ENCODE results near the gene SH2D3A. TPM values are rescaled to one million over a fixed set of nuclear protein-coding genes. Genes with fewer than 3 reads are reported as not detected.

SH2D3A gene
- total and polyA plus RNA-seq, 2 of the 4 experiments (the other 2 are of a cell fraction), result under 0.01 to 0.09 TPM

DNA sequence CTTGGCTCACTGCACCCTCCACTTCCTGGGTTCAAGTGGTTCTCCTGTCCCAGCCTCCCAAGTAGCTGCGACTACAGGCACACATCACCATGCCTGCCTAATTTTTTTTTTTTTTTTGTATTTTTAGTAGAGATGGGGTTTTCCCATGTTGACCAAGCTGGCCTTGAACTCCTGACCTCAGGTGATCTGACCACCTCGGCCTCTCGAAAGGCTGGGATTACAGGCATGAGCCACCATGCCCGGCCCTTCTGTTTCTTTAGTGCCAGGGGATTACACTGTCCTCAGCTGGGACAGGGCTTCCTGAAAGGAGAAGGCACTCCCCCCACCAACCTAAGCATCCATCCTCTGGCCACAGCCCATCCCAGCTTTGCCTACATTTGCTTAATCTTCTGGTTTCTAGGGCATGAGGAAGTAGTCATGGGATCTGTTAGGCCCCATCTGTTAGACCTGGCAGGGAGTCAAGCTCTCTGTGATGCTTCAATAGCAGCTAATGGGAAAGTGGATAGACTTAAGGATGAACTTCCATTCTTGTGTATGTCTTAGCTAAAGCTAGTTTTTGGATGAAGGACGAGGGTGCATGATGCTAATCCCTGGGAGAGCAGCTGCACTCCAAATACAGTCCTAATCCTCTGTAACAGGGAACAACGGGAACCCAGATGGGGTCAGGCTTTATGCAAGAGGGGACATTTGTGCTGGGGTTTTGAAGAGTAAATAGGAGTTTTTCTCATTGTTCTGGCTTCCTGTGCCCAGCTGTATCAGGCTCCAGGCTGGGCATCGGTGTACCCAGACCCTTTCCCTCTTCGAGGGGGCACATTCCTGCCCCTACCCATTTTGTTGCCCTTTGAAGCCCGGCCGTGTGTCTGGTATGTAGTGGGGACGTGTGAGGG is 7.8 kb upstream of the SH2D3A start:
- DNase-seq (no peak), ATAC-seq (ENCODE audit: low read depth) (no peak)
- no peak overlapping the region for H2BK5ac ChIP-seq (ENCODE audit: low read depth, low read length, poor library complexity, severe bottlenecking)
- no peak overlapping the region for H3K4me2 ChIP-seq (ENCODE audit: low read depth, low read length)
- H3K4me1 ChIP-seq (ENCODE audit: control insufficient read depth, insufficient read depth, low read length), result no peaks in the 10 kb centered on the region
- in situ Hi-C loops (cut with MboI; ENCODE audit: low sequenced_read_pairs) (no loop called here), intact Hi-C loops (cut with micrococcal nuclease) (no loop called here), dilution Hi-C loops (cut with HindIII; ENCODE audit: low sequenced_read_pairs, unreplicated experiment) (no loop called here)
- no peaks in the 10 kb centered on the region for H4K20me1 ChIP-seq (ENCODE audit: insufficient read depth, low read length)
- no peaks in the 10 kb centered on the region for H3K9me1 ChIP-seq (ENCODE audit: insufficient read depth, low read length)
- no peak overlapping the region for H3K18ac ChIP-seq (ENCODE audit: low read depth, low read length)
- no peak overlapping the region for H2AK9ac ChIP-seq (replicated peaks; ENCODE audit: low read depth, low read length, poor library complexity)
- H2BK120ac ChIP-seq (ENCODE audit: low read depth, low read length), result no peak overlapping the region
- no peak overlapping the region for H3K9ac ChIP-seq (ENCODE audit: low read depth, low read length)
- H3K27me3 ChIP-seq (ENCODE audit: control insufficient read depth, insufficient read depth, low read length), result no peaks in the 10 kb centered on the region
- no peak overlapping the region for H3K56ac ChIP-seq (ENCODE audit: extremely low read depth, insufficient read depth, low read length)
- H4K5ac ChIP-seq (ENCODE audit: low read depth, low read length), result no peak overlapping the region
- no peak overlapping the region for H2AK5ac ChIP-seq (ENCODE audit: low read depth, low read length)
- 40% methylated on average over 1 of the region's 11 CpGs; no CpG with 5 or more reads in 1 of the 2 experiments for WGBS, 2 experiments (ENCODE audit: extremely low coverage in 2 of 2, insufficient read length in 1 of 2)
- CTCF ChIA-PET, result no interaction called here
- no peak overlapping the region for H2BK15ac ChIP-seq (ENCODE audit: low read depth, low read length)
- H3K79me1 ChIP-seq (ENCODE audit: low read depth in 1 of 2, low read length in 2 of 2), result no peaks in the 10 kb centered on the region
- H4K8ac ChIP-seq (ENCODE audit: low read depth in 2 of 2, low read length in 2 of 2), result no peak overlapping the region
- H3K27ac ChIP-seq (ENCODE audit: insufficient read depth, low read length), result no peak overlapping the region
- no peak overlapping the region for H3K4me3 ChIP-seq (ENCODE audit: insufficient read depth, low read depth, low read length)
- no peak overlapping the region for H2AFZ ChIP-seq (replicated peaks; ENCODE audit: low read length, poor library complexity)
- no peak overlapping the region for H4K91ac ChIP-seq (ENCODE audit: insufficient read depth, low read depth, low read length)
- no peak overlapping the region for H3K4ac ChIP-seq (ENCODE audit: low read depth, low read length)
- POLR2A ChIA-PET (ENCODE audit: unreplicated experiment), result no interaction called here
- BruUV-seq (replicated peaks), result no TSS peak
- H3K36me3 ChIP-seq (ENCODE audit: control insufficient read depth, insufficient read depth, low read length), result no peaks in the 10 kb centered on the region
- no peak overlapping the region for H3K14ac ChIP-seq (replicated peaks; ENCODE audit: low read depth, low read length)
- no peaks in the 10 kb centered on the region for H3K9me3 ChIP-seq (ENCODE audit: control insufficient read depth, insufficient read depth, low read length)
- H3K23ac ChIP-seq (ENCODE audit: low read depth, low read length), result no peak overlapping the region
- H2BK20ac ChIP-seq (ENCODE audit: low read depth, low read length), result no peak overlapping the region
- TF ChIP-seq, protein P1, sequence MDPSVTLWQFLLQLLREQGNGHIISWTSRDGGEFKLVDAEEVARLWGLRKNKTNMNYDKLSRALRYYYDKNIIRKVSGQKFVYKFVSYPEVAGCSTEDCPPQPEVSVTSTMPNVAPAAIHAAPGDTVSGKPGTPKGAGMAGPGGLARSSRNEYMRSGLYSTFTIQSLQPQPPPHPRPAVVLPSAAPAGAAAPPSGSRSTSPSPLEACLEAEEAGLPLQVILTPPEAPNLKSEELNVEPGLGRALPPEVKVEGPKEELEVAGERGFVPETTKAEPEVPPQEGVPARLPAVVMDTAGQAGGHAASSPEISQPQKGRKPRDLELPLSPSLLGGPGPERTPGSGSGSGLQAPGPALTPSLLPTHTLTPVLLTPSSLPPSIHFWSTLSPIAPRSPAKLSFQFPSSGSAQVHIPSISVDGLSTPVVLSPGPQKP (IDR thresholded peaks at IDR 0.05; ENCODE audit: borderline replicate concordance, low read depth, low read length), result no peak
- TF ChIP-seq RAD21 (IDR thresholded peaks at IDR 0.05; ENCODE audit: low read length) (no peak), CEBPB (IDR thresholded peaks at IDR 0.05; ENCODE audit: low read depth, low read length) (no peak), POLR2A (IDR thresholded peaks at IDR 0.05; ENCODE audit: low read depth, low read length) (no peak), BHLHE40 (IDR thresholded peaks at IDR 0.05; ENCODE audit: low read depth, low read length) (no peak), CHD1 (IDR thresholded peaks at IDR 0.05; ENCODE audit: low read depth, low read length) (no peak), RFX5 (IDR thresholded peaks at IDR 0.05; ENCODE audit: low read depth, low read length) (no peak), NFE2L2 (IDR thresholded peaks at IDR 0.05; ENCODE audit: low read depth, low read length) (no peak), FOS (IDR thresholded peaks at IDR 0.05; ENCODE audit: low read depth, low read length) (no peak), MAFK (IDR thresholded peaks at IDR 0.05; ENCODE audit: low read depth, low read length) (no peak), MAZ (IDR thresholded peaks at IDR 0.05; ENCODE audit: borderline replicate concordance, low read depth, low read length) (no peak), MXI1 (IDR thresholded peaks at IDR 0.05; ENCODE audit: borderline replicate concordance, low read depth, low read length) (no peak), SMC3 (IDR thresholded peaks at IDR 0.05; ENCODE audit: low read depth, low read length) (no peak)
- TF ChIP-seq, protein P2, sequence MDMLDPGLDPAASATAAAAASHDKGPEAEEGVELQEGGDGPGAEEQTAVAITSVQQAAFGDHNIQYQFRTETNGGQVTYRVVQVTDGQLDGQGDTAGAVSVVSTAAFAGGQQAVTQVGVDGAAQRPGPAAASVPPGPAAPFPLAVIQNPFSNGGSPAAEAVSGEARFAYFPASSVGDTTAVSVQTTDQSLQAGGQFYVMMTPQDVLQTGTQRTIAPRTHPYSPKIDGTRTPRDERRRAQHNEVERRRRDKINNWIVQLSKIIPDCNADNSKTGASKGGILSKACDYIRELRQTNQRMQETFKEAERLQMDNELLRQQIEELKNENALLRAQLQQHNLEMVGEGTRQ (IDR thresholded peaks at IDR 0.05; ENCODE audit: low read depth, low read length), result no peak
- TF ChIP-seq, protein P3, sequence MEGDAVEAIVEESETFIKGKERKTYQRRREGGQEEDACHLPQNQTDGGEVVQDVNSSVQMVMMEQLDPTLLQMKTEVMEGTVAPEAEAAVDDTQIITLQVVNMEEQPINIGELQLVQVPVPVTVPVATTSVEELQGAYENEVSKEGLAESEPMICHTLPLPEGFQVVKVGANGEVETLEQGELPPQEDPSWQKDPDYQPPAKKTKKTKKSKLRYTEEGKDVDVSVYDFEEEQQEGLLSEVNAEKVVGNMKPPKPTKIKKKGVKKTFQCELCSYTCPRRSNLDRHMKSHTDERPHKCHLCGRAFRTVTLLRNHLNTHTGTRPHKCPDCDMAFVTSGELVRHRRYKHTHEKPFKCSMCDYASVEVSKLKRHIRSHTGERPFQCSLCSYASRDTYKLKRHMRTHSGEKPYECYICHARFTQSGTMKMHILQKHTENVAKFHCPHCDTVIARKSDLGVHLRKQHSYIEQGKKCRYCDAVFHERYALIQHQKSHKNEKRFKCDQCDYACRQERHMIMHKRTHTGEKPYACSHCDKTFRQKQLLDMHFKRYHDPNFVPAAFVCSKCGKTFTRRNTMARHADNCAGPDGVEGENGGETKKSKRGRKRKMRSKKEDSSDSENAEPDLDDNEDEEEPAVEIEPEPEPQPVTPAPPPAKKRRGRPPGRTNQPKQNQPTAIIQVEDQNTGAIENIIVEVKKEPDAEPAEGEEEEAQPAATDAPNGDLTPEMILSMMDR (conservative IDR thresholded peaks at IDR 0.05; ENCODE audit: low read depth, low read length), result no peak

Data from IMR-90 (cell line).